Stimulated activated CD8-positive, alpha-beta memory T cell treated with anti-CD3 and anti-CD28 coated beads, Interleukin-15, amount 100 ng/mL, for 4 hours (primary cell): Measurements from ENCODE around the gene UBE4B.
A peak's percentile ranks its signal among the peaks of the same experiment; 100 is the strongest.
"Not testable (repeated sequence)": the region's sequence is repeated elsewhere in the genome, so short reads cannot be mapped to it uniquely, and the experiment has no call there.

ENCODE experiments used
- DNase-seq, 2 donors: peaks; one replicate each; pipeline ENCODE4 v3.0.0-alpha.2; 2020; ENCODE audit warnings: low read depth in 2 of 2

Gene UBE4B

DNA sequence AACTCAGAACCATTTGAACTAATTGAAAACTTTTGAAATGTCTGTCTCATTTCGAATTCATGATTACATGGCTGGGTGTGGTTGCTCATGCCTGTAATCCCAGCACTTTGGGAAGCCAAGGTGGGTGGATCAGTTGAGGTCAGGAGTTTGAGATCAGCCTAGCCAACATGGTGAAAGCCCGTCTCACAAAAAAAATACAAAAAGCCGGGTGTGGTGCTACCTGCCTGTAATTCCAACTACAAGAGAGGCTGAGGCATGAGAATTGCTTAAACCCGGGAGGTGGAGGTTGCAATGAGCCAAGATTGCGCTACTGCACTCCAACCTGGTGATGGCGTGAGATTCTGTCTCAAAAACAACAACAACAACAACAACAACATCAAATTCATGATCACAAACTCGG lies 40.6 kb downstream of the UBE4B start:
- not testable (repeated sequence) for DNase-seq

DNA sequence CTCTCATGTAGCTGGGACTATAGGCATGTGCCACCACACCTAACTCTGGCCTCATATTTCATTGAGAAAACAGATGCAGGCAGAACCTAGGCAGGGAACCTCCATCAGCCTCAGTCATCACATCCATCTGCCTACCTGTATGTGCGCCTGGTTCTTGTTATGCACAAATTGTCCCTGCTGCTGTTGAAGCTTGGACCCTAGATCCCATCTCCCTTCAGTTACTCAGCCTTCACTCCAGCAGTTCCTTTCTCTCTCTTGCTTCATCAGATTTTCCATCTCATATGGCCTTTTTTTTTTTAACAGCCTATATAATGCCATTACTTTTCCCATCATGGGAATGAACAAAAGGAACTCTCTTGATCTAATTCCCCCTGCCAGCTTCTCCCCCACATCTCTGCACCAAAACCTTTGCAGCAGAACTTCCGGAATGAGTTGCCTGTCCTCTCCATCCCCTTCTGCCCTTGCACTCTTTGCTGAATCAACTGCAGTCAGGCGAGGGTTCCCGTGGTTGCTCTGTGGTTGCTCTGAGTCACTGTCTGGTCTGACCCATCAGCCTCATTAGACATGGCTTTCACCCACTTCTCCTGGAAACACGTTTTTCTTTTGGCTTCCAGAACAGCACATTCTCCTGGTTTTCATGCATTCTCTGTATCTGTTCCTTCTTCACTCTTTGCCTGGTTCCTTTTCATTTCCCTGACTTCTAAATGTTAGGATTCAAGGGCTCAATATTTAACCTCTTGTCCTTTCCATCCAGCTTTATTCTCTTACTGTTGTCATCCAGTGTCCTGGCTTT lies 41.5 kb downstream of the UBE4B start:
- DNase-seq: peak; percentile 34 to 43

DNA sequence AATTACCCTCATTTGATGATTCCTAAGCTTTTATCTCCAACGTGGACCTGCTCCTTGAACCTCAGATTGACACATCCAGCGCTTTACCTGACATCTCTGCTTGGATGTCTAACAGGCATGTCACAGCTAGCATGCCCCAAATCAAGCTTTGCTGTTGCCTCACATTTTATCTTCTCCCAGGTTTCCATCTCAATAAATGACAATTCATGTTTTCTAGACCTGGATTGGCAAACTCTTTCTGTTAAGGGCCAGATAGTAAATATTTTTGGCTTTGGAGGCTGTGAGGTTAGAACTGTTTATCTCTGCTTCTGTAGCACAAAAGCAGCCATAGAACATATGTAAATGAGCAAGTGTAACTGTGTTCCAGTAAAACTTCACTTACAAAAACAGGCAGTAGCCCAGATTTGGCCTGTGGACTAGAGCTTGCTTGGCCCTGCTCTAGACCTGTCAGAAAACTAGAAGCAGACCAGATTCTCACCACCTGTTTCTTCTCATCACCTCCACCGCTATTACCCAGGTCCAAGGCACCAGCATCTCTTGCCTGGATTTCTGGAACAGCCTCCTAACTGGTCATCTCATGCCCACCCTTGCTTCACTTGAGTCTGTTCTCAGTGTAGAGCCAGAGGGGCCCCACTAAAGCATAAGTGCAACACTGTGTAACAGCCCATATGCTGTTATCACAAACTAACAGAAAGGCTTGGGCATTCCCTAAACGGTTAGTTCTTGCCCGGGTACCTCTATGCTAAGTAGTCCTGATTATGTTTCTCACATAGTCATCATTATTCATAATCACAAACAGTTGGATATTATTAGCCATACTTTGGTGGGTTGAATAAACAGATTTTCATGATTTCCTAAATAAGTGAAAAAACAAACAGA lies 42.3 kb downstream of the UBE4B start:
- no peak for DNase-seq

DNA sequence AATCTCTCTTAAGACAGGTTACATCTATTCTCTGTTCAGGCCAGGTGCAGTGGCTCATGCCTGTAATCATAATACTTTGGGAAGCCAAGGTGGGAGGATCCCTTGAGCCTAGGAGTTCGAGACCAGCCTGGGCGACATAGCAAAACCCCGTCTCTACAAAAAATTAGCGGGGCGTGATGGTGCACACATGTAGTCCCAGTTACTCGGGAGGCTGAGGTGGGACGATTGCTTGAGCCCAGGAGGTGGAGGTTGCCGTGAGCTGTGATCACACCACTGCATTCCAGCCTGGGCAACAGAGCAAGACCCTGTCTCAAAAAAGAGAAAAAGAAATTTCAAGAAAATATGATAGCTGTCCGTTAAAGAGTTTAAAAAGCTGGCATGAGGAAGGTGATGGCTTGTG lies 43.0 kb downstream of the UBE4B start:
- no peak for DNase-seq

DNA sequence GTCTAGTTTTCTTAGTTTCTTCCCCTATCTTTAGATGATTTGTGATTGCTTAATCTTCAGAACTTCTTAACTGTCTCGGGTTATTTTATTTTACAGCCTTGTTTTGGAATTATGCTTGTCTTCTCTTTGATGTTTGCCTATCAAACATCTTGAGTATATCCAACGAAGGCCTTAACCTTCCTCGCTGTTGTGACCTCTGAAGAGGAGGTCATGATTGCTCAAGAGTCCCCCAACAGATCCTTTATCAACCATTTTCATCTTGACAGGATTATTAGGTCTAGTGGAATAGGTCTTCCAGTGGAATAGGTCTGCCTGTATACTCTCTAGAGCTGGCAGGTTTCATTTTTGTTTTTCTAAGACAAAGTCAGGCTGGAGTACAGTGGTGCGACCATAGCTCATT lies 45.7 kb downstream of the UBE4B start:
- DNase-seq: no peak

DNA sequence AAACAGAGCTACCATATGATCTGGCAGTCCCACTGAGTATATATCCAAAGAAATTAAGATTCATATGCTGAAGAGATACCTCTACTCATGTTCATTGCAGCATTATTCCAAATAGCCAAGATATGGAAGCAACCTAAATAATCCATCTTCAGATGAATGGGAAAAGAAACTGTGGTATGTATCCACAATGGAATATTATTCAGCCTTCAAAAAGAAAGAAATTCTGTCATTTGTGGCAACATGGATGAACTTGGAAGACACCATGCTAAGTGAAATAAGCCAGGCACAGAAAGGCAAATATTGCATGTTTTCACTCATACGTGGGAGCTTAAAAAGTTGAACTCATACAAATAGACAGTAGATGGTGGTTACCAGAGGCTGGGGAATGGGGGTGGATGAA lies 47.8 kb downstream of the UBE4B start:
- DNase-seq: no peak

DNA sequence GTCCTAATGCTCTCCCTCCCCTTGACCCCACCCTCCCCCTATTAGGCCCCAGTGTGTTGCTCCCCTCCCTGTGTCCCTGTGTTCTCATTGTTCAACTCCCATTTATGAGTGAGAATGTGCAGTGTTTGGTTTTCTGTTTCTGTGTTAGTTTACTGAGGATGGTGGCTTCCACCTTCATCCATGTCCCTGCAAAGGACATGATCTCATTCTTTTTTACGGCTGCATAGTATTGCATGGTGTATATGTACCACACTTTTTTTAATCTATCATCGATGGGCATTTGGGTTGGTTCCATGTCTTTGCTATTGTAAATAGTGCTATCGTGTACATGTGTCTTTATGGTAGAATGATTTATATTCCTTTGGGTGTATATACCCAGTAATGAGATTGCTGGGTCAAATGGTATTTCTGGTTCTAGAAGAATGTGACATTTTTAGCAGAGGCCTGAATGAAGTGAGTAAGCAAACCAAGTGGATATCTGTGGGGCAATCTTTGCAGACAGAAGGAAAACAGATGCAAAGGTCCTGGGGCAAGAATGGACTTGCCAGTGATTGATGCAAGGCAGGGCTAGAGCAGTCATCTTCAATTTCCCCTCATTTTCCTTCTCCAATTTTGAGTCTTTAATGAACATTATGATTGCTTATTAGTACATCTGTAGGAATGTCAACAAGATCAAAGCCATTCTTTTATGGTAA lies 50.2 kb downstream of the UBE4B start:
- no peak for DNase-seq

DNA sequence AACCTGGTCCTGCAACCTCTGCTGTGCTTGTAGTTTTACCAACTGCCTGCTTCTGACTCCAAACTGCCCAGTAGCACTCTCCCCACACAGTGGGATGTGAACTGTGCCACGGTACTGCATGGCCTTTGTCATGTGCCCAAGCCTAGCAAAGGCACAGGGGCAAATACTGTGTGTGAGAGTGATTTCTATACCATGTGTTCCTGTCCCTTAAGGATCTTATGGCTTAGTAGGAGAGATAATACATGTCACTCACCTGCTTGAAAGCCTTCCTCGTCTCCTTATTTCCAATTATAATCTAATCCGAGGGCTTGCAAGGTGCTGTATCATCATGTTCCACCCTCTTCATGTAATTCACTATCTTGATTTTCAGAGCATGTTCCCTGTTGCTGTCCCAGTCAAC lies 51.3 kb downstream of the UBE4B start:
- DNase-seq: no peak

DNA sequence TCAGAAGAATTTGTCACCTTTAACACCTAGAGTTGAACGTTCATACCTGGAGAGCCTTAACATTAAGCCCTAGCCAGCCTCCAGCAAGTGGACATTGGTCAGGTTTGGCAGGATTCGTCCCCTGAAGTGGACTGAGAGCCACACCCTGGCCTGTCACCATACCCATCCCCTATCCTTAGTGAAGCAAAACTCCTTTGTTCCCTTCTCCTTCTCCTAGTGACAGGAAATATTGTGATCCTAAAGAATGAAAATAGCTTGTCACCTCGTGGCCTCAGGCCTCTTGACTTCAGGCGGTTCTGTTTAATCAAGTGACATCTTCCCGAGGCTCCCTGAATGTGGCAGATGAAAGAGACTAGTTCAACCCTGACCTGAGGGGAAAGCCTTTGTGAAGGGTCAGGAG lies 52.3 kb downstream of the UBE4B start:
- DNase-seq: no peak

DNA sequence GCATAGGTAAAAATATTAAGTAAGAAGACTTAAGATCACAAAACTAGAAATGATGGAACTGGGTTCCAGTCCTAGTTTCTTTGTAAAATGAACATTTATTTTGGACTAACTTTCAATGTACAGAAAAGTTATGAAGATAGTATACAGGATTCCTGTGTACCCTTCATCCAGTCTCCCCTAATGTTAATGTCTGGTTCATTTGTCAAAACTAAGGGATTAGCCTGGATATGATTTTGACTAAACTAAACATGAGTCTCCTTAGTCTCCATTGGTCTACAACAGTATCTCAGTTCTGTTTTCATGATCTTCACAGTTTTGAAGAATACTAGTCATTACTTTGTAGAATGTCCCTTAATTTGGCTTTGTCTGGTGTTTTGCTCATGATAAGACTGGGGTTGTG lies 54.5 kb downstream of the UBE4B start:
- DNase-seq: no peak

DNA sequence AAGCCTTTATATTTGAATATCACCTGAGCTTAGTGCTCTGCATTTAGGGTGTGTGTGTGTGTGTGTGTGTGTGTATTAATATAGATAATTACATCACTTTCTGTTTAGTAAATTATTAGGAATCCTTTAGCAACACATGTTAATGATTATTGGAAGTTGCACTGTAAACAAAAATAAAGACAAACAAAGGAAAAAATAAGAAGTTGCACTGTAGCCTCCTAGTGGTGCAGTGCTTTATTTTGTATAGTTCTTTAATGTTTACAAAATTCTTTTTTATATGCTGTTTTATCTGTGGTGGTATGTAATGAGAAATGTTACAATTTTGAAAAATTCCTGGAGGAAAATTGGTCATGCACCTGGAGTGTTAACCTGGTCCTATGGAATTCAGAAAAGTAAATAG lies 69.2 kb downstream of the UBE4B start:
- DNase-seq: no peak

DNA sequence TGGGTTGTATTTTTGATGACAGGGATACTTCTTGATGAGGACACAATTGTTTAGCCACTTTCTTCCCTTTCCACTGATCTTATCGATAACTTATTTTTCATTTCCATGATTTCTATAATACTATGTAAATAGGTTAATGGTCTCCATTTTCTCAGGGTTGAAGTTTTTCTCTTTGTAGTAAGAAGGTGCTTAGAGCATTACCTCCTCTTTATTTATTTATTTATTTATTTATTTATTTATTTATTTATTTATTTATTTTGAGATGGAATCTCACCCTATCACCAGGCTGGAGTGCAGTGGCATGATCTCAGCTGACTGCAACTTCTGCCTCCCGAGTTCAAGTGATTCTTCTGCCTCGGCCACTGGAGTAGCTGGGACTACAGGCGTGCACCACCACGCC lies 70.4 kb downstream of the UBE4B start:
- DNase-seq: no peak

DNA sequence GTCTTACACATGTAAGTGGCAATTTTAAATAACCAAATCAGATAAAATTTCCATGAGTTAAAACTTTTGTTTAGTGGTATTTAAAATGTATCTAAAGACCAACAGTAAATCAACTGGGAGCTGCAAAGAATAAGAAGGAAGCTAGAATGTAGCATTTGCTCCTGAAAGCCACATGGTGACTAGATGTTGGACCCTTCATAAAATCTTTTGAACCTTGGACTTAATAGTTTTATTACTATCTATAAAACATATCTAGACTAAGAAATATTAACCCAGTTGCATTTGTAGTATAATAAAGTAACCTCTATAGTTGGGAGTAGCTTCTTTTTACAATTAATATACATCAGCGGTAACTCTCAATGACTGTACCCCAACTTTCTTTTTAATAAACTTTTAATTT lies 72.1 kb downstream of the UBE4B start:
- DNase-seq: no peak

DNA sequence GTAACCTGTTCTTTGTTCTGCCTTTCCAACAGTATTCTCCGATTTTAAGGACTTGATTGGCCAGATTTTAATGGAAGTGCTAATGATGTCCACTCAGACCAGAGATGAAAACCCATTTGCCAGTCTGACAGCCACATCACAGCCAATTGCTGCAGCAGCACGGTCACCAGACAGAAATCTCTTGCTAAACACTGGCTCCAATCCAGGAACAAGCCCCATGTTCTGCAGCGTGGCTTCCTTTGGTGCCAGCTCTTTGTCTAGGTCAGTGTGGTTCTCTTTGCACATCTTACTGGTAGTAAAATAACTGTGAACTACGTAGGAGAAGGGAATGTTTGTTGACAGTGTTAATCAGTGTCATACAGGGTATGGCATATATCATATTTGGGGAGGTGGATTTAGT lies 72.7 kb downstream of the UBE4B start:
- DNase-seq: no peak

DNA sequence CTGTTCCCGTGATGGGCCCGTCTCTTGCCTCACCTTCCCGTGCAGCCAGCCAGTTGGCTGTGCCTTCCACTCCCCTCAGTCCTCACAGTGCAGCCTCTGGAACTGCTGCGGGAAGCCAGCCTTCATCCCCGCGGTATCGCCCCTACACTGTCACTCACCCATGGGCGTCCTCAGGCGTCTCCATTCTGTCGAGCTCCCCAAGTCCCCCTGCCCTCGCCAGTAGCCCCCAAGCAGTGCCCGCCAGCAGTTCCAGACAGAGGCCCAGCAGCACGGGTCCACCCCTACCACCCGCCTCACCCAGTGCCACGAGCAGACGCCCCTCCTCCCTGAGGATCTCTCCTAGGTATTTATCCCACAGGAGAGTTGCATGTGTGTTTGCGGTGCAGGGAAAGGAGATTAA lies 73.5 kb downstream of the UBE4B start:
- DNase-seq: no peak

DNA sequence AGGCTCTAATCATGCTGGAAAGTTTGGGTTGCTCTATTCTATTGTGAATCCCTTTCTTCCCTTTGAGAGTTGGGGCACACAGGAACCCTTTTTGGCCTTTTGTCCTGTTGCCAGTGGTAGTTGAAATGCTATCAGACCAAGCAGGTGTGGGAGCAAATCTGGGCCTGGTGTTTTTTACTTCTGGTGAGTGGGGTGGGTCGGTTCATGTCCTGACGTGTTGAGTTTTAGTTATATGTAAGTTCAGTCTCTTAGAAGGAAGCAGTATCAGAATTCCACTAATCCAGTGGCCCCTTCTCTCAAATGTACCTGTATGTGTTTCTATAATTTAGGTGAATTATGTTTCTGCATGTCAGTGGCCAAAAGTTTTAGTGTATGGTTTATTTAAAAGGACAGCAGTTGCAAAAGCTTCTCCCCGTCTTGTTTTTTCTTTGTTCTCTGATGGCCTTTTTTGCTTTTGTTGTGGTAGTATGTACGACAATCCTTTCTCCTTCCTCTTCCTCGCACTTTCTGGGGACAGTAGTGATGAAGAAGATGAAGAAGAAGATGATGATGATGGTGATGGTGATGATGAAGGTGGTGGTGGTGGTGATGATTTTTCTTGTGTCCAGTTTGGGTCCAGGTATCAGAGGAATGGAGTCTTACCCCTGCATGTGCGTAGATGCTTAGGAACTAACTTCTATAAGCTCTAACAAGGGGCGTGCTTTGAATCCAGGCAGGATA lies 74.2 kb downstream of the UBE4B start:
- DNase-seq: no peak

DNA sequence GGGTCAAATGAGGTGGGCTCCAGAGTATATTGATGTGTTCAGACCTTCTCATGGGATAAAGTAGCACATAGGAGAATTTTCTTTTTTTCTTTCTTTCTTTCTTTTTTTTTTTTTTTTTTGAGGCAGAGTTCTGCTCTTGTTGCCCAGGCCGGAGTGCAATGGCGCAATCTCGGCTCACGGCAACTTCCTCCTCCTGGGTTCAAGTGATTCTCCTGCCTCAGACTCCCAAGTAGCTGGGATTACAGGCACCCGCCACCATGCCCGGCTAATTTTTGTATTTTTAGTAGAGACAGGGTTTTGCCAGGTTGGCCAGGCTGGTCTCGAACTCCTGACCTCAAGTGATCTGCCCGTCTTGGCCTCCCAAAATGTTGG lies 74.7 kb downstream of the UBE4B start:
- DNase-seq: not testable (repeated sequence)

DNA sequence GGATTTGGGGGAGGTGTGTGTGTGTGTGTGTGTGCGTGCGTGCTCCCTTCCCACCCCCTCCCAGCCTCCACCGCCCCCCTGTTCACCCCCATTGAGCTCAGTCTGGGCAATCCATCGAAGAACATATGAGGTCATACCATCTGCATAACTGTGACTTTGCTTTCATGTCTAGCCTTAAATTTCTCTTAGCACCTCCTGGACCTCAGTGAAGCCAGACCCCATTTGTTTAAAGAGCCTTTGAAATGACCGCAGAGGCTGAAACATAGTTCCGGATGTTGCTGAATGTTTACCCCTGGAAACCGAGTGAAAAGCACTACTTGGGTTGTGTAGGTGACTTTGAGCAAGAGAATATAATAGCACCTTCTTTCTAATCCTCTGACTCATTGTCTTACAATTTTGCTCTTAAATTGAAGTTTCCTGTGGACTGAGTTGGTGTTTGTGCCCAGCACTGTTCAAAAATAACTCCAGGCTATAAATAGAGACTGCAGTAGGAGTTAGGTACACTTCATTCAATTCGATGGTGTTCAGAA lies 75.4 kb downstream of the UBE4B start:
- DNase-seq: no peak

DNA sequence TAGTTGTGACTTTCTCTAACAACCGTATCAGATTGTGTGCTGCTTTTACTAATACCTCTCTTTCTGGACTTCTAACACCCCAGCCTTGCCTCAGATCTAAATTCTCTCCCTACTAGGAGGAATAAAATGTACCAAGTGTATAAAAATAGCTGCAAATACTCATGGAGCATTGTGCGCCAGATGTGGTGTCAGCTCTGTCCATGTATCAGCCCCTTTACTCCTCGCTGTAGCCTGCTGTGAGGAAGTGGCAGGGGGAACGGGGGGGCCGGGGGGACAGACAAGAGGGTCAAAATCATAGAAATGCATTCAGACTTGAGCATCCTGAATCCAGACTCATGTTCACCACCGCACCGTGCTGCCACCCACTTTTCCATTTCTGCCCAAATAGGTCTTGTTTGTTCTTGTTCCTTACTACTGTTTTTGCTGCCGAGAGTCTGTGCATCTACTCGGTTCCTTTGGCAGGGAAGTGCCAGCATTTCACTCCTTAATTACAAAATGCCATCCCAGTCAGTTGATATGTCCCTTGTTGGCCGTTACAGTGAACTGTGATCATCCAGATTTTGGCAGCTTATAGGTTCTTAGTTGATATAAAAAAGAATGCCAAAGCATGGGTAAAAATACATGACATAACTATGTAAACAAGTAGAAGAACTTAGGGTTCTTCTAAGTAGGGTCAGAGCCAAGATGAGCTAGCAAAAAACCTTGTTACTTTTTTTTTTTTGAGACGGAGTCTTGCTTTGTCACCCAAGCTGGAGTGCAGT lies 76.4 kb downstream of the UBE4B start:
- DNase-seq: no peak

DNA sequence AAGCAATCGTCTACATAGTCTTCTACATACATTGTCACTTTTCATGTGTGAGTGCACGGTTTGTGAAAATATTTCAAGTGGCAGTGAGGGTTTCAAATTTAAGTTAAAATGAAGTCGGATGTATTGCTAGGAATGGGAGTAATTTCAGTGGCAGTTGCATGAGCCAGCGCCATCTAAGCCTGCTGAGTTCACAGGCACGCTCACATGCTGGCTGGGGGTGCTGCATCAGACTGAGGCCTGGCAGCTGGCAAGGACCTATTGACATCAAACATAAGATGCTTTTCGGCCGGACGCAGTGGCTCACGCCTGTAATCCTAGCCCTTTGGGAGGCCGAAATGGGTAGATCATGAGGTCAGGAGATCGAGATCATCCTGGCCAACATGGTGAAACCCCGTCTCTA lies 80.7 kb downstream of the UBE4B start:
- DNase-seq: no peak

DNA sequence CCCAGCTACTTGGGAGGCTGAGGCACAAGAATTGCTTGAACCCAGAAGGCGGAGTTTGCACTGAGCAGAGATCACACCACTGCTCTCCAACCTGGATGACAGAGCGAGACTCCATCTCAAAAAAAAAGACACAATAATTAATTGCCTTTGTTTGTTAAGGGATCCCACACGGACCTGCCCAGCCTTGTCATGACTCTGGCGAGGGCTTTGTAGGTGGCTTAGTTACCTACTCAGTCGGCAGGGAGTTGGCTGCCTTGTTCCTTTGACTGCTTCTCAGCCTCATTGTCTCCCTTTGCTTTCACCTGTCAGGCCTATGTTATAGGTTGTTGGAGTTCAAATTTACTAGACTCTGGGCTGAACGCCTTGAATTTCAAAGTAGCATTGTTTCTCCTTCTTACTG lies 82.0 kb downstream of the UBE4B start:
- no peak for DNase-seq
